Measurements from ENCODE around the gene SULT1E1.

- TF ChIP-seq YY1 (IDR thresholded peaks at IDR 0.05; ENCODE audit: insufficient read depth, insufficient read length) (no peak), ZNF274 (IDR thresholded peaks at IDR 0.05; ENCODE audit: low read depth, low read length) (no peak)
These were observed 21.0 kb downstream of the SULT1E1 start for GRCh38 chr4:69838977-69839376.
